Activated CD4-positive, alpha-beta T cell treated with anti-CD3 and anti-CD28 coated beads, Interleukin-2, amount 10 ng/mL, durations not matched to agents 7 days and 5 days (primary cell): Measurements from ENCODE around the gene BST2. TPM values are rescaled to one million over a fixed set of nuclear protein-coding genes. Genes with fewer than 3 reads are reported as not detected.

ENCODE experiments used
- CTCF ChIA-PET: fragments of 350-600 bp; sonication (Branson Sonifier 250); formaldehyde crosslinking; loops from one replicate; lab custom pipeline; 2021; ENCODE audit warnings: antibody characterized with exemption; lab: Charles Lee
- POLR2A ChIA-PET: fragments of 350-600 bp; sonication (Branson Sonifier 250); formaldehyde crosslinking; loops from one replicate; lab custom pipeline; 2021; ENCODE audit warnings: antibody characterized with exemption; lab: Charles Lee
- DNase-seq: peaks from one replicate; pipeline ENCODE4 v3.0.0-alpha.2; 2020
- H3K27ac Mint-ChIP-seq: one replicate; pipeline ENCODE4 v1.8.0; 2021; ENCODE audit warnings: mild to moderate bottlenecking, moderate library complexity, mixed read lengths
- H3K27me3 Mint-ChIP-seq: one replicate; pipeline ENCODE4 v1.8.0; 2021; ENCODE audit warnings: mixed read lengths
- H3K36me3 Mint-ChIP-seq: one replicate; pipeline ENCODE4 v1.8.0; 2021; ENCODE audit warnings: low read depth, mixed read lengths
- H3K4me1 Mint-ChIP-seq: one replicate; pipeline ENCODE4 v1.8.0; 2021; ENCODE audit warnings: mixed read lengths
- H3K4me3 Mint-ChIP-seq: one replicate; pipeline ENCODE4 v1.8.0; 2021; ENCODE audit warnings: mild to moderate bottlenecking, moderate library complexity, mixed read lengths
- H3K9me3 Mint-ChIP-seq: one replicate; pipeline ENCODE4 v1.8.0; 2021; ENCODE audit warnings: mixed read lengths
- total RNA-seq, 2 experiments: library from RNA; stranded (reverse); gene quantifications; one replicate each; pipeline ENCODE4 v1.2.3, GENCODE V29; 2021

Gene BST2
- total RNA-seq, 2 experiments from 2014 or later, result 192 to 198 TPM

GRCh38 chr19:17435218-17435617 is 29.8 kb upstream of the BST2 start:
- H3K9me3 Mint-ChIP-seq, result no peaks in the 10 kb centered on the region
- POLR2A ChIA-PET, result no interaction called here
- H3K4me3 Mint-ChIP-seq, result no peak overlapping the region
- H3K27ac Mint-ChIP-seq, result no peak overlapping the region
- H3K4me1 Mint-ChIP-seq, result peaks cover 3% of the 10 kb centered on the region
- CTCF ChIA-PET, result interaction anchor here (0.6 to 1.3 kb wide), 2 partner anchors 94 to 826 kb away, joined by 3 read pairs; no protein-coding TSS in a partner anchor
- H3K27me3 Mint-ChIP-seq, result no peaks in the 10 kb centered on the region
- DNase-seq, result no peak
- H3K36me3 Mint-ChIP-seq, result no peaks in the 10 kb centered on the region

GRCh38 chr19:17431417-17431816 is 26.0 kb upstream of the BST2 start:
- no peak overlapping the region for H3K27ac Mint-ChIP-seq
- POLR2A ChIA-PET, result no interaction called here
- CTCF ChIA-PET, result no interaction called here
- no peaks in the 10 kb centered on the region for H3K27me3 Mint-ChIP-seq
- H3K4me3 Mint-ChIP-seq, result no peak overlapping the region
- no peaks in the 10 kb centered on the region for H3K36me3 Mint-ChIP-seq
- no peaks in the 10 kb centered on the region for H3K9me3 Mint-ChIP-seq
- peaks cover 3% of the 10 kb centered on the region for H3K4me1 Mint-ChIP-seq
- no peak for DNase-seq

GRCh38 chr19:17429641-17430113 is 24.2 kb upstream of the BST2 start:
- H3K36me3 Mint-ChIP-seq, result no peaks in the 10 kb centered on the region
- H3K4me3 Mint-ChIP-seq, result no peak overlapping the region
- CTCF ChIA-PET, result interaction anchor here (0.7 to 1.0 kb wide), 3 partner anchors 10 to 126 kb away, joined by 3 to 4 read pairs (median 4); partner anchors contain the start of gene MVB12A
- DNase-seq, result no peak
- H3K27ac Mint-ChIP-seq, result no peak overlapping the region
- peaks cover 5% of the 10 kb centered on the region for H3K4me1 Mint-ChIP-seq
- no peaks in the 10 kb centered on the region for H3K9me3 Mint-ChIP-seq
- POLR2A ChIA-PET, result no interaction called here
- no peaks in the 10 kb centered on the region for H3K27me3 Mint-ChIP-seq

- CTCF ChIA-PET, result interaction anchor here (0.7 to 1.4 kb wide), 4 partner anchors 14 to 42 kb away, joined by 3 to 5 read pairs (median 3); no protein-coding TSS in a partner anchor
- H3K36me3 Mint-ChIP-seq, result peaks cover 1% of the 10 kb centered on the region
- H3K9me3 Mint-ChIP-seq, result no peaks in the 10 kb centered on the region
- H3K27me3 Mint-ChIP-seq, result no peaks in the 10 kb centered on the region
- POLR2A ChIA-PET, result no interaction called here
- peak; percentile 22 for DNase-seq
- peaks cover 15% of the 10 kb centered on the region for H3K4me1 Mint-ChIP-seq
- H3K4me3 Mint-ChIP-seq, result no peak overlapping the region
- no peak overlapping the region for H3K27ac Mint-ChIP-seq
Observed at GRCh38 chr19:17424743-17425365, 19.4 kb upstream of the BST2 start.

GRCh38 chr19:17423429-17424208 is 18.2 kb upstream of the BST2 start:
- ChIA-PET POLR2A (no interaction called here), CTCF (interaction anchor here (1.1 kb wide), 1 partner anchor 43 kb away, joined by 3 read pairs; no protein-coding TSS in a partner anchor)
- H3K27ac Mint-ChIP-seq, result no peak overlapping the region
- H3K27me3 Mint-ChIP-seq, result no peaks in the 10 kb centered on the region
- H3K36me3 Mint-ChIP-seq, result peaks cover 1% of the 10 kb centered on the region
- H3K9me3 Mint-ChIP-seq, result no peaks in the 10 kb centered on the region
- H3K4me3 Mint-ChIP-seq, result no peak overlapping the region
- no peak for DNase-seq
- H3K4me1 Mint-ChIP-seq, result peaks cover 25% of the 10 kb centered on the region

- Mint-ChIP-seq H3K9me3 (no peaks in the 10 kb centered on the region), H3K4me1 (peaks cover 25% of the 10 kb centered on the region), H3K27me3 (no peaks in the 10 kb centered on the region), H3K4me3 (no peak overlapping the region), H3K27ac (no peak overlapping the region), H3K36me3 (peaks cover 4% of the 10 kb centered on the region)
- ChIA-PET CTCF (interaction anchor here (0.6 to 1.2 kb wide), 2 partner anchors 45 to 428 kb away, joined by 3 to 4 read pairs; no protein-coding TSS in a partner anchor), POLR2A (no interaction called here)
- DNase-seq, result no peak
Observed at GRCh38 chr19:17421942-17422341, 16.5 kb upstream of the BST2 start.

- H3K36me3 Mint-ChIP-seq, result peaks cover 12% of the 10 kb centered on the region
- peaks cover 25% of the 10 kb centered on the region for H3K4me1 Mint-ChIP-seq
- H3K27ac Mint-ChIP-seq, result peak overlapping the region; percentile 84
- ChIA-PET CTCF (interaction anchor here (0.6 to 1.6 kb wide), 4 partner anchors 17 to 106 kb away, joined by 3 to 5 read pairs (median 3); no protein-coding TSS in a partner anchor), POLR2A (interaction anchor here (0.7 kb wide), 1 partner anchor 116 kb away, joined by 5 read pairs; no protein-coding TSS in a partner anchor)
- H3K4me3 Mint-ChIP-seq, result peak overlapping the region; percentile 91
- peak; percentile 22 for DNase-seq
- H3K27me3 Mint-ChIP-seq, result no peaks in the 10 kb centered on the region
- H3K9me3 Mint-ChIP-seq, result no peaks in the 10 kb centered on the region
Observed at GRCh38 chr19:17420475-17420924, 15.1 kb upstream of the BST2 start.

- peaks cover 24% of the 10 kb centered on the region for H3K4me1 Mint-ChIP-seq
- no peaks in the 10 kb centered on the region for H3K9me3 Mint-ChIP-seq
- H3K4me3 Mint-ChIP-seq, result peak within 1 kb of the TSS; percentile 91
- peak; percentile 96 for DNase-seq
- H3K36me3 Mint-ChIP-seq, result peaks cover 19% of the 10 kb centered on the region
- H3K27ac Mint-ChIP-seq, result peak within 1 kb of the TSS; percentile 93
- POLR2A ChIA-PET, result interaction anchor here (0.5 to 1.5 kb wide), 2 partner anchors 14 to 118 kb away, joined by 3 to 14 read pairs; partner anchors contain the start of gene BST2
- CTCF ChIA-PET, result interaction anchor here (0.6 to 1.6 kb wide), 10 partner anchors 9 to 513 kb away, joined by 3 to 7 read pairs (median 4); partner anchors contain the start of genes ANO8, BST2 and CCDC124
- no peaks in the 10 kb centered on the region for H3K27me3 Mint-ChIP-seq
Observed at GRCh38 chr19:17419621-17420474, 14.4 kb upstream of the BST2 start, which contains the start of gene MVB12A. TSS of gene MVB12A (plus strand) at chr19:17420047. CDS start at chr19:17420136, 89 bp downstream.

GRCh38 chr19:17419154-17419620 is 13.8 kb upstream of the BST2 start:
- CTCF ChIA-PET, result interaction anchor here (0.6 to 1.6 kb wide), 9 partner anchors 8 to 513 kb away, joined by 3 to 7 read pairs (median 4); partner anchors contain the start of genes ANO8, BST2 and CCDC124
- H3K4me1 Mint-ChIP-seq, result peaks cover 20% of the 10 kb centered on the region
- no peaks in the 10 kb centered on the region for H3K27me3 Mint-ChIP-seq
- POLR2A ChIA-PET, result interaction anchor here (0.5 to 1.5 kb wide), 2 partner anchors 13 to 117 kb away, joined by 3 to 14 read pairs; partner anchors contain the start of gene BST2
- peak overlapping the region; percentile 91 for H3K4me3 Mint-ChIP-seq
- H3K36me3 Mint-ChIP-seq, result peaks cover 24% of the 10 kb centered on the region
- no peaks in the 10 kb centered on the region for H3K9me3 Mint-ChIP-seq
- no peak for DNase-seq
- H3K27ac Mint-ChIP-seq, result peak overlapping the region; percentile 93

- POLR2A ChIA-PET, result interaction anchor here (1.5 kb wide), 1 partner anchor 13 kb away, joined by 14 read pairs; the partner anchor contains the start of gene BST2
- H3K36me3 Mint-ChIP-seq, result peaks cover 28% of the 10 kb centered on the region
- CTCF ChIA-PET, result interaction anchor here (1.4 to 1.5 kb wide), 3 partner anchors 10 to 514 kb away, joined by 3 to 7 read pairs (median 4); partner anchors contain the start of gene CCDC124
- no peak for DNase-seq
- peak overlapping the region; percentile 93 for H3K27ac Mint-ChIP-seq
- H3K4me3 Mint-ChIP-seq, result peak overlapping the region; percentile 91
- no peaks in the 10 kb centered on the region for H3K27me3 Mint-ChIP-seq
- no peaks in the 10 kb centered on the region for H3K9me3 Mint-ChIP-seq
- peaks cover 18% of the 10 kb centered on the region for H3K4me1 Mint-ChIP-seq
Observed at GRCh38 chr19:17418710-17419109, 13.3 kb upstream of the BST2 start.

GRCh38 chr19:17415121-17415520 is 9.7 kb upstream of the BST2 start:
- ChIA-PET CTCF (interaction anchor here (0.9 to 1.4 kb wide), 2 partner anchors 9 to 97 kb away, joined by 3 to 4 read pairs; partner anchors contain the start of gene PGLS), POLR2A (interaction anchor here (0.5 kb wide), 1 partner anchor 32 kb away, joined by 5 read pairs; no protein-coding TSS in a partner anchor)
- Mint-ChIP-seq H3K36me3 (peaks cover 48% of the 10 kb centered on the region), H3K27ac (no peak overlapping the region), H3K27me3 (no peaks in the 10 kb centered on the region), H3K4me3 (no peak overlapping the region), H3K4me1 (peaks cover 26% of the 10 kb centered on the region), H3K9me3 (no peaks in the 10 kb centered on the region)
- no peak for DNase-seq
